ENCODE results near the gene GPC4.

The GPC4 gene

GRCh38 chrX:133366735-133367134 is 48.6 kb downstream of the GPC4 start:
- TF ChIP-seq MAX (IDR thresholded peaks at IDR 0.05) (no peak), RAD21 (IDR thresholded peaks at IDR 0.05; ENCODE audit: low read depth) (no peak), CREB1 (IDR thresholded peaks at IDR 0.05; ENCODE audit: low read depth) (no peak), FOXM1 (IDR thresholded peaks at IDR 0.05; ENCODE audit: borderline replicate concordance, low read depth) (no peak), TEAD4 (IDR thresholded peaks at IDR 0.05) (no peak), USF1 (IDR thresholded peaks at IDR 0.05) (no peak), EP300 (IDR thresholded peaks at IDR 0.05; ENCODE audit: borderline replicate concordance) (no peak), REST (IDR thresholded peaks at IDR 0.05; ENCODE audit: low read depth) (no peak), NFIC (IDR thresholded peaks at IDR 0.05) (no peak), YY1 (IDR thresholded peaks at IDR 0.05; ENCODE audit: low read depth) (no peak), TCF12 (IDR thresholded peaks at IDR 0.05; ENCODE audit: low read depth) (no peak), CEBPB (IDR thresholded peaks at IDR 0.05) (no peak)

- TF ChIP-seq TAF1 (IDR thresholded peaks at IDR 0.05; ENCODE audit: low read depth), result no peak
- no peak for TF ChIP-seq MAX (IDR thresholded peaks at IDR 0.05)
- TF ChIP-seq EGR1 (IDR thresholded peaks at IDR 0.05), result no peak
- no peak for TF ChIP-seq CEBPB (IDR thresholded peaks at IDR 0.05)
- no peak for TF ChIP-seq NFIC (IDR thresholded peaks at IDR 0.05)
Measured at GRCh38 chrX:133365871-133366611, 49.2 kb downstream of the GPC4 start.

- TF ChIP-seq MAX (IDR thresholded peaks at IDR 0.05) (no peak), YY1 (IDR thresholded peaks at IDR 0.05; ENCODE audit: low read depth) (no peak), ZBTB7A (IDR thresholded peaks at IDR 0.05; ENCODE audit: low read depth) (no peak), TCF12 (IDR thresholded peaks at IDR 0.05; ENCODE audit: low read depth) (no peak), NFIC (IDR thresholded peaks at IDR 0.05) (no peak), TAF1 (IDR thresholded peaks at IDR 0.05; ENCODE audit: low read depth) (no peak), FOXM1 (IDR thresholded peaks at IDR 0.05; ENCODE audit: borderline replicate concordance, low read depth) (no peak), TEAD4 (IDR thresholded peaks at IDR 0.05) (no peak), RAD21 (IDR thresholded peaks at IDR 0.05; ENCODE audit: low read depth) (no peak), REST (IDR thresholded peaks at IDR 0.05; ENCODE audit: low read depth) (no peak)
Measured at GRCh38 chrX:133364865-133365264, 50.4 kb downstream of the GPC4 start.

GRCh38 chrX:133364196-133364595 is 51.1 kb downstream of the GPC4 start:
- TF ChIP-seq YY1 (IDR thresholded peaks at IDR 0.05; ENCODE audit: low read depth) (no peak), CEBPB (IDR thresholded peaks at IDR 0.05) (no peak), NFIC (IDR thresholded peaks at IDR 0.05) (no peak), REST (IDR thresholded peaks at IDR 0.05; ENCODE audit: low read depth) (no peak), EP300 (IDR thresholded peaks at IDR 0.05; ENCODE audit: borderline replicate concordance) (no peak), ZBTB7A (IDR thresholded peaks at IDR 0.05; ENCODE audit: low read depth) (no peak), USF1 (IDR thresholded peaks at IDR 0.05) (no peak), TCF12 (IDR thresholded peaks at IDR 0.05; ENCODE audit: low read depth) (no peak), FOXM1 (IDR thresholded peaks at IDR 0.05; ENCODE audit: borderline replicate concordance, low read depth) (no peak), MAX (IDR thresholded peaks at IDR 0.05) (no peak), RAD21 (IDR thresholded peaks at IDR 0.05; ENCODE audit: low read depth) (no peak), CREB1 (IDR thresholded peaks at IDR 0.05; ENCODE audit: low read depth) (no peak)

Data from Ishikawa (cell line).